GM10248 (cell line): Measurements from ENCODE around the gene PLEKHJ1.

Source experiments
- CTCF ChIA-PET: fragments of 300-600 bp; sonication (Branson Sonifier 250); formaldehyde crosslinking; extraction: SDS; loops from one replicate; lab custom pipeline; 2021; ENCODE audit warnings: antibody characterized with exemption; lab: Yijun Ruan, JAX
- POLR2A ChIA-PET: fragments of 350-650 bp; sonication (Branson Sonifier 250); formaldehyde crosslinking; extraction: SDS; loops from one replicate; lab custom pipeline; 2020; ENCODE audit warnings: antibody characterized with exemption; lab: Yijun Ruan, JAX
- DNase-seq: peaks from one replicate; pipeline ENCODE4 v3.0.0; 2012; ENCODE audit errors: extremely low spot score
- CTCF ChIP-seq: IDR thresholded peaks from 2 replicates; pipeline ENCODE4 v1.5.1; 2012; ENCODE audit warnings: mild to moderate bottlenecking, low read depth; ENCODE audit errors: extremely low read depth, missing control alignments, control extremely low read depth

Gene PLEKHJ1

DNA sequence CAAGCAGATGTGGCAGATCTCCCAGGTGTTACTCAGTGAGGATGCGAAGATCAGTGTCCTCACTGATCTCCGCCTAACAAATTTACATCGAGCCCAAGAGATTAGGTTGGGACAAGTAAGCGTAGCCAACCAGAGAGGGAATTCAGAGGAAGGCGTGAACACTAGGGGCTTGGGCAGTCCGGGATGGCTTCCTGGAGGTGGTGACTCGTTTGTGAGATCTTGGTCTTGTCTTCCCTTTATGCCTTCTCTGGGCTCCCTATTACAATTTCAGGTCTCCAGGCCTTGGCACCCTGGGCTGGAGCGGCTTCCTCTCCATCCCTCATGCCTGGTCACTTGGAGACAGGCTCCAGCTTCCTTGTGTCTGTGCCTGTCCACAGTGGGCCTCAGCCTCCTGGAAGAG is 6.7 kb upstream of the PLEKHJ1 start:
- CTCF ChIA-PET, result no interaction called here
- no peak for DNase-seq
- TF ChIP-seq CTCF, result no peak
- POLR2A ChIA-PET, result no interaction called here

- POLR2A ChIA-PET, result no interaction called here
- CTCF ChIA-PET, result interaction anchor here (5.3 kb wide), 1 partner anchor 32 kb away, joined by 37 read pairs; no protein-coding TSS in a partner anchor
- no peak for TF ChIP-seq CTCF
- no peak for DNase-seq
Observed at GRCh38 chr19:2242092-2242537, 6.0 kb upstream of the PLEKHJ1 start.

- POLR2A ChIA-PET, result no interaction called here
- CTCF ChIA-PET, result interaction anchor here (0.6 to 5.3 kb wide), 3 partner anchors 33 to 85 kb away, joined by 3 to 37 read pairs (median 3); no protein-coding TSS in a partner anchor
- no peak for DNase-seq
- TF ChIP-seq CTCF, result no peak
Observed at GRCh38 chr19:2240881-2241760, 5.0 kb upstream of the PLEKHJ1 start.

- ChIA-PET CTCF (interaction anchor here (0.6 to 5.3 kb wide), 9 partner anchors 9 to 374 kb away, joined by 3 to 37 read pairs (median 5); partner anchors contain the start of gene AMH), POLR2A (interaction anchor here (1.0 kb wide), 1 partner anchor 11 kb away, joined by 4 read pairs; no protein-coding TSS in a partner anchor)
- no peak for TF ChIP-seq CTCF
- no peak for DNase-seq
Observed at GRCh38 chr19:2239771-2240770, 3.9 kb upstream of the PLEKHJ1 start.

- no peak for TF ChIP-seq CTCF
- POLR2A ChIA-PET, result interaction anchor here (1.0 kb wide), 1 partner anchor 12 kb away, joined by 4 read pairs; no protein-coding TSS in a partner anchor
- DNase-seq, result no peak
- CTCF ChIA-PET, result interaction anchor here (1.1 to 5.3 kb wide), 8 partner anchors 10 to 375 kb away, joined by 4 to 37 read pairs (median 6); partner anchors contain the start of genes AMH and AP3D1
Observed at GRCh38 chr19:2239173-2239572, 3.0 kb upstream of the PLEKHJ1 start.

GRCh38 chr19:2237869-2238153 is 1.7 kb upstream of the PLEKHJ1 start:
- ChIA-PET CTCF (interaction anchor here (1.0 to 5.3 kb wide), 8 partner anchors 17 to 153 kb away, joined by 3 to 37 read pairs (median 6); partner anchors contain the start of gene AP3D1), POLR2A (no interaction called here)
- DNase-seq, result no peak
- TF ChIP-seq CTCF, result no peak
